HG03460 (cell line): ENCODE measurements around the gene SLC22A16.

Source experiments
- ATAC-seq: cut with Tn5 transposase; IDR thresholded peaks from one replicate; pipeline ENCODE4 v1.9.1; 2021; ENCODE audit not compliant: unreplicated experiment

SLC22A16 gene

DNA sequence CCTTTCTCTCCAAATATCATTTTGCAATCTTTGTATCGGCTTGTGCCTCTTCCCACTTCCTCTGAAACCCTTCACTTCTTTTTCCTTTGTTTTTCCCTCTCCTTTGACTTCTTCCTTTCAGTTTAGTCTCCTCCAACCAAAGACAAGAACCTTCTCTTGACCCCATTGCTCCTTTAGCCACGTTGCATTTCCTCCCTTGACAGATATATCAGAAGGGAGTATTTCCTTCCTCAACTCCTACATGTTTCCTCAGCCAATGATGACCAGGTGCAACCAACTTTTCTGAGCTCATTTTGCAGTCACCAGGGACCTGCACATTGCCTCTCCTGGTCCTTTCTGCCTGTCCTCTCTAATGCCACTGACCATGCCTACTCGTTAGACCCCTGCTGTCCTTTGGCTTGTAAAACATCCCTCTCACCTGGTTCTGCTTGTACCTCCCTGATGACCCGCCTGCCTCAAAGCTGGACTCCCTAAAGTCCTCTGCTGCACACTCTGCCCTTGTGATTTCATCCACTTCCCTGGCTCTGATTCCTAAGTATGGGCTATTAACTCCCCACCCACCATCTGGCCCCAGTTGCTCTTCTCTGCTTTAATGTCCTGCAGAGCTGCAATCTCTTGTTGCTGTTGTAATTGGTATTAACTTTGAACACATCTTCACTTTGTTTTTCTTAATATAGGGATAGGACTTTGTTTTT, 27.4 kb downstream of the SLC22A16 start:
- ATAC-seq: no peak

DNA sequence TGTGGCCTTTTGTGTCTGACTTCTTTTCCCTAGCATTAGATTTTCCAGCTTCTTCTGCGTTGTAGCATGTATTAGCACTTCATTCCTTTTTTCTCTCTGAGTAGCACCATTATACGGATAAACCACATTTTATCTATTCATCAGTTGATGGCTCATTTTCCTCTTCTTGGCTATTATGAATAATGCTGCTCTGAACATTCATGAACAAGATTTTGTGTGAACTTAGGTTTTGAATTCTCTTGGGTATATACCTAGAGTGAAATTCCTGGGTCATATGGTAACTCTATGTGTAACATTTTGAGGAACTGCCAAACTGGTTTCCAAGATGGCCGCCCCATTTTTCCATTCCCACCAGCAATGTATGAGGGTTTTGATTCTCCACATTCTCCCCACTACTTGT, 28.7 kb downstream of the SLC22A16 start:
- no peak for ATAC-seq

DNA sequence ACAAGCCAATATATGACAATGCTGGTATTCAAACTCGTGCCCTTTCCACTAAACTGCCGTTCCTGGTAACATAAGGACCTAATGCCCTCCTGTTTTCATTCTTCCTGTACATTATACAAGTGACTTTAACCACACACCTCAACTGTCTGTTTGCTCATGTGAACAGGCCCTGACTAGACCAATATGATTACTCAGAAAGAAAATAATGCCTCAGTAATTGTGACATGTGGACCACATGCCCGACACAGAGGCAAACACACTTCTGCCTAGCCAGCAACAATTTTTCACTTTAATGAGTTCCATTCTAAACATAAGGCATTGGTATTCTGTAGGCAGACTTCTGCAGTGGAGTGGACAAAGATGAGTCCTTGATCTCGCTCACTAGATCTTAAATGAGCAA, 30.0 kb downstream of the SLC22A16 start:
- no peak for ATAC-seq

DNA sequence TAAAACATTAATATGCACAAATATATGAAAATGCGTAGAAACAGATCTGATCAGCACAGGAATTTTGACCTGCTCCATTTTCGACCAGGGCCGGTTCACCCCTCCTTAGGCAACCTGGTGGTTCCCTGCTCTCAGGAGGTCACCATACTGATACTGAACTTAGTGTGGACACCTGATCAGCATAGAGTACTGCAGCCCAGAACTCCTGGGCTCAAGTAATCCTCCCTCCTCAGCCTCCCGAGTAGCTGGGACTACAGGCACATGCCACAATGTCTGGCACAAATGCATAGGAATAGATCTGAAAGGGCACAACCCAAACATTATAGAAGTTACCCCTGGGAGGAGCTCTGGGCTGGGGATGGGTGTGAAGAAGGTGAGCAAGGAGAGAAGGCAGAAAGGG, 36.4 kb downstream of the SLC22A16 start:
- no peak for ATAC-seq

- no peak for ATAC-seq
Measured at GRCh38 chr6:110439356-110439755, 37.1 kb downstream of the SLC22A16 start.

DNA sequence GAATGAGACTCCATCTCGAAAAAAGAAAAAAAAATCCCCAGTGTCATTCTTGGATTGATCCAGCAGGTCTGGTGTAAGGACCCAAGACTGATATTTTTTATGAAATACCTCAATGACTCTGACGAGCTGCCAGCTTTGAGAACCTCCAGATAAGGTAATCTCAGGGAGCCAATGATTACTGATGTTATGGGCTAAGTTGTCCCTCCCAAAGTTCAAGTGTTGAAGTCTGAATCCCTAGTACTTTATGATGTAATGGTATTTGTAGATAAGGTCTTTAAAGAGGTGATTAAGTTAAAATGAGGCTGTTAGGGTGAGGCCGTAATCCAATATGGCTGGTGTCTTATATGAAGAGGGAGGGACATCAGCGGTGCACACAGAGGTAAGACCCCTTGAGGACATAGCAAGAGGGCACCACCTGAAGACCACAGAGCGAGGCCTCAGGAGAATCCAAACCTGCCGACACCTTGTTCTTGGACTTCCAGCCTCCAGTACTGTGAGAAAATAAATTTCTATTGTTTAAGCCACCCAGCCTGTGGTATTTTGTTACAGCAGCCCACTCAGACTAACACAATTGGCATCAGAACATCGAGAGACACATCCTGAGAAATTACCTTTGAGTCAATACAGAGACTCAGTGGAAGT, 41.3 kb downstream of the SLC22A16 start:
- no peak for ATAC-seq

GRCh38 chr6:110432285-110432900, 44.0 kb downstream of the SLC22A16 start:
- ATAC-seq: no peak

- no peak for ATAC-seq
Measured at GRCh38 chr6:110430741-110431140, 45.7 kb downstream of the SLC22A16 start.

GRCh38 chr6:110430236-110430635, 46.2 kb downstream of the SLC22A16 start:
- no peak for ATAC-seq

GRCh38 chr6:110428153-110428552, 48.3 kb downstream of the SLC22A16 start:
- no peak for ATAC-seq

GRCh38 chr6:110425816-110426215, 50.6 kb downstream of the SLC22A16 start:
- no peak for ATAC-seq

DNA sequence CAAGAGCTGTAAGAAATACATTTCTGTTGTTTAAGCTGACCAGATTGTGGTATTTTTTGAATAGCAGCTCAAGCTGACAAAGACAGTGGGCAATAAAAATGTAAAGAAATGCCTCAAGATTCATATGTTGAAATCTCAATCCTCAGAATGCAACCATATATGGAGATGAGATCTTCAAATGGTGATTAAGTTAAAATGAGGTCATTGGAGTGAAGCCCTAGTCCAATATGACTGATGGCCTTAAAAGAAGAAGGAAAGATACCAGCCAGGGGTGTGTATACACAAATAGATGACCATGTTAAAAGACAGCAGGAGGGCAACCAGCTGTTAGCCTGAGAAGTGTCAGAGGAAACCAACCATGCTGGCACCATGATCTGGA, 54.0 kb downstream of the SLC22A16 start:
- no peak for ATAC-seq

DNA sequence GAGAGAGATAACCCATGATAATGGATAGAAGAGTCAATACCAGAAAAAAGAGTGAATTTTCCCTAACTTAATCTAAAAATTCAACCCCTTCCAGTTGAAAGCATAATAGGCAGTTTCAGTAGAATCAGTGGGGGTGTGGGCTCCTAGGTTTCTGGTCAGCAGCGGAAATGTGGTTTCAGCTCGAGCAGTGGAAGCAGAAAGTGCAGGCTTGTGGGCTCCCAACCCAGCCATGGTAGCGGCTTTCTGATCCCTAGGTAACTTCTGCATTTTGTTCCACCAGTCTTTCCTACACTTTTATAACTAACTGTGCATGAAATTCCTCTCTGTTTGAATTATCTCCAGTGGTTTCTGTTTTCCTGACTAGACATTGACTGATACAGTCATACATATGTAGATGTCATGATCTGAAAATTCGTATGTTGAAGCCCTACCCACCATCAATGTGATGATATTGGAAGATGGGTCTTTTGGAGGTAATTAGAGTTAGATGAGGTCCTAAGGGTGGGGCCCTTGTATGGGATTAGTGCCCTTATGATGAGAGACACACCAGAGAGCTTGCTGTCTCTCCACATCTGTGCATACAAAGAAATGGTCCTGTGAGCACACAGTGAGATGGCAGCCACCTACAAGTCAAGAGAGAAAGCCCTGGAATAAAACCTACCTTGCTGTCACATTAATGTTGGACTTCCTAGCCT, 54.5 kb downstream of the SLC22A16 start:
- ATAC-seq: no peak

DNA sequence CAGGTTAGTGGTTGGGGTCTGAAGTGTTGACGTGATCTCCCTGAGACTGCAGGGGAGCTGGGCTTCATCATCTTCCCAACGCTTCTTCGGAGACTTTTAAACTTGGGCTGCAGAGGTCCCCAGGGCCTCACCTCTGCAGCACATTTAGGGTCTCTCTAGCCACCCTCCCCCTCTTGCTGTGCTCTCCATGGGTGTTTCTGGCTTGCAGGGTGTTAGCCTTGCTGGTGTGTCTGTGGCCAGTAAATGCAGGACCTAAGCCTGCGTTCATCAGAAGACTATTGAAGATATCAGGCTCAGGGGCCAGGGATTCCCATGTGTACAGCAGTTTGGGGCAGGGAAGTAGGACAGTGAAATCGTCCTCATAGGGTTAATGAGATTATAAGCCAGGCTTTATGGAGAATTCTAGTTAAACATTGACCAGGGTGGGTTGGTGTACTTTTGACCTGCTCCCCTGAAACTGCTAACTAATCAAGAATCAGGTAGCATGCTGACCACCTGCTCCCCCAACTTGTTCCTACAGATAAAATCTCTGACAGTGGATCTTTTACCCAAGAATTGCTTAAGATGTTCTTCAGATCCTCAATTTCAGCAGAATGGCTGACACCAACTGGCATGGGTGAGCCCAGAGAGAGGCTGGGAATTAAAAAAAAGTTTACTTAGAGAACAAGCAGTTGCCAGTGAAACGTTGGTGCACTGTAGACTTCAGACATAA, 57.2 kb downstream of the SLC22A16 start:
- ATAC-seq: no peak

GRCh38 chr6:110418594-110418993, 57.8 kb downstream of the SLC22A16 start:
- no peak for ATAC-seq

DNA sequence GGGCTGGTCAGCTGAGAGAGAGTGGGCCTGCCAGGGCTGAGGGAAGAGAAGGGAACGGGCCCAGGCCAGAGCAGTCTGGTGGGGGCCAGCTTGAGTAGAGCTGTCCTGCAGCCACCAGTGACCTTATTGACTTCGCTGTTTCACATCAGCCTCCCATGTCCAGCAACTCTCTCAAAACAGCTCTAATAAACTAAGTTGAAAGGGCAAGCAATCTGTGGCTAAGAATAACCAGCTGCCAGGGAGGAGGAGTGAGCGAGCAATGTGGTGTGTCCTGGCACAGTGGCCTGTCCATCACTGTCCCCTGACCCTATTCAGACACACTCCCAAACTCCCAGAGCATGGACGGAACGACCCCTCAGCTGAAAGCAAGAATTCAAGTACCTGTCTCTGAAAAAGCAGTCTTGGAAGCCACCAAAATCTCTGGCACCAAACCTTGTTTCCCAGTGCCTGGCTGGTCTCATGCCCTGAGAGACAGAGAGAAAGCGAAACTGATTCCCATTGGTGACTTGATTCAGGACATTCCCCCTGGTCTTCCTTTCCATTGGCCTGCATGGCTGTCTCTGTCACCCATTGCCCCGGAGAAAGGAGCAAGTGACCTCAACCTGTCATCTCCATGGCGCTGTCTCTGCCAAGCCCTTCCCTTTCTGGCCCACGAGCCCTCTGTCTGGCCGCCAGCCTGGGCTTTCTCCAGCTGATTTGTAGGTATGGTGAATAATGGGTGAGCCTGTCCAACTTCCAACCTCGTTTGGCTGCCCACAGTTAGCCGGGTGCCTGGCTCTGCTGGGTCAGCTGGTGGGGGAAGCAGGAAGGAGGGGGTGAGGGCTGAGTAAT, 61.1 kb downstream of the SLC22A16 start, which contains the start of gene DDO:
Gene DDO (minus strand): TSS at position 490 of the 831 bp plus-strand sequence. CDS start 2,113 bp downstream, outside the sequence.
- ATAC-seq: no peak

DNA sequence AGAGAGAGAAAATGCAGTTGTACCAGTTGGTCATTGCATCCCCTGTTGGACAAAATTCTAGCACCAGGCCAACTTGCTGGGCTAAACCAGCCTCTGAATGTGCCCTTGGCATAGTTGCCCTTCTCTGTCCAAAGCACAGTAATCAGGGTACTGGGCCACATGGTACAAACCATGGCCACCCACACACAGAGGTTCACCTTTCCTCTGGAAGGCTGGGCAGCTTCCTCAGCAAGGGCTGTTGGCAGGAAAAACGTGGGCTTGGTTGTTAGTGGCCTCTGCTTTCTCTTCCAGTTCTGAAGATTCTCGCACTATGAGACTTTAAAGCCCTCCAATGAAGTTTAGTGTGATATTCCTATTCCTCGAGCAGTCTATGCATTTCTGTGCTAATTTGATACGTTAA, 61.7 kb downstream of the SLC22A16 start:
- no peak for ATAC-seq

DNA sequence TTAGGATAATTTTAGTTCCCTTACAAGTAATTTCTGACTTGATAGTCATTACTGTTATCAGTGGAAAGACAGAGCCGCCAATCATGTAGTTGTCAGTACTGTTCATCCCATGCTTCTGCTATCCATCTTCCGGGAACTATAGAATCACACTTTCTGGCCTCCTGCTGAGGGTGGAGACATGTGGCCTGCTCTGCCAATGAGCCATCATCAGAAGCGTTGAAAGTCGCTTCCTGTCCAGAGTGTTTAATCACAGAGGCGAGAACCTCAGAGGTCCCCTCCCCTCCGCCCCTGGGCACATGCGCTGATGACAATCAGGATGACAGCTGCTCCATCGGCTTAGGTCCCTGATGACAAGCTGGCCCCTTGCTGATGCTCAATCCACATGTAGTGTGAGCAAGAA, 64.1 kb downstream of the SLC22A16 start:
- no peak for ATAC-seq

DNA sequence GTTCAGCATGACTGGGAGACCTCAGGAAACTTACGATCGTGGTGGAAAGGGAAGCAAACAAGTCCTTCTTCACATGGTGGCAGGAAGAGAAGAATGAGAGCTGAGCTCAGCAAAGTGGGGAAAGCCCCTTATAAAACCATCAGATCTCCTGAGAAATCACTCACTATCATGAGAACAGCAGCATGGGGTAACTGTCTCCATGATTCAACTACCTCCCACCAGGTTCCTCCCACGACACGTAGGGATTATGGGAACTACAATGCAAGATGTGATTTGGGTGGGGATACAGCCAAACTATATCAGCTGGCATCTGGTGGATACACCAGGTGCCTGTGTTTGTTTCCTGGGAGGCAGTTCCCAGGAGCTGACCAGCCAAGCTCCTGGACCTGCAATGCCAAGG, 65.9 kb downstream of the SLC22A16 start:
- ATAC-seq: no peak

DNA sequence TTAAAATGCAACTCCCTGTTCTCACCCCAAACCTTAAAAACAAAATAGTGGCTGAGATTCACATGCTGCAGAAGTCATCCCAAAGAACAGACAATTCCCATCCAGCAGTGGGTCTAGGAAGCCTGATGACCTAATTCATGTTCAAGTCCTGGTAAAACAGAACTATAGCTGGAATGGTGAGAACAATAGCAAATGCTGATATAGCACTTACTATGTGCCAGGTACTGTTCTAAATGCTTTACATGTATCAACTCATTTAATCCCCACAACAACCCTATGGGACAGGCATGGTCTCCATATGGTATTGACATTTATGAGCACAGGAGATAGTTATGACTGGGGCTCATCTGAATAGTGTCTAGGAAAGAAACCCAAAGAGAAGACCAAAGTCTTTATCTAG, 66.6 kb downstream of the SLC22A16 start:
- no peak for ATAC-seq
